ENCODE measurements around the gene KCTD17. TPM values are rescaled to one million over a fixed set of nuclear protein-coding genes. Genes with fewer than 3 reads are reported as not detected.

Gene KCTD17
- total RNA-seq, 1 donor from 2014 or later = 39.6 TPM

DNA sequence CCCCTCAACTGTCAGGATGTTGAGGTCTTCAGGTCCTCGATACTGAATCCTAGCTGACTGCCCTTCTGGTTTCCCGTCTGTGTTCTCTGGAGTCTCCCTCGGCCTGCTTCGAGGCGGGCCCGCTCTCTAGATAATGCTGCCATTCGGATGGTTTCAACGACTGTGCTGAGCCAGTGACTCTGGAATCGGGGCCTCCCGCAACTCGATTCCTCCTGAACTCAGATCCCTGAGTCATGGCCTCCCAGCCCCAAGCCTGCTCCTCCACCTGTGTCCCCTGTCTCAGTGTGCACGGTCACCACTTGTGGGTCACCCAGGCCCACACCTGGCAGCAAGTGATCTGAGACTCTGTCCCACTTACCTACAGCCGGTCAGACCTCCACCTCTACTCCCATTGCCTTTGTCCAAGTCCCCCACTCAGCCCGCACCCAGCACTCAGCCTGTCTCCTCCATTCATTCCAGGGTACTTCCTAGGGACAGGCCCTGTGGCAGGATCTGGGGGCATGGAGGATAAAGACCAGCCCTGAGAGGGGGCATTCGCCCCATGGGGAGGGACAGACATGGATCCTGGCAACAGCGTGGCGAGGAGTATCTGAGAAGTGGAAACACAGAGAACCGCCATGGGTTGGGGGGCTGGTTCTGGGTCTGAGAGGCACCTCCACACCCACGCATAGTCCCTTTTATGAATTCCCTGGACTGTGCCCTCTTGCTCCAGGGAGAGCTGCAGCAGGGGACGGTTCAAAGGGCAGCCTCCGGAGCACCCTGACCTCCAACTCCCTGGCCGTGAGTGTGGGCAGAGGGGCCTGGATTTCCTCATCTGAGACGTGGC lies 17.7 kb upstream of the KCTD17 start:
- TF ChIP-seq, protein P1, sequence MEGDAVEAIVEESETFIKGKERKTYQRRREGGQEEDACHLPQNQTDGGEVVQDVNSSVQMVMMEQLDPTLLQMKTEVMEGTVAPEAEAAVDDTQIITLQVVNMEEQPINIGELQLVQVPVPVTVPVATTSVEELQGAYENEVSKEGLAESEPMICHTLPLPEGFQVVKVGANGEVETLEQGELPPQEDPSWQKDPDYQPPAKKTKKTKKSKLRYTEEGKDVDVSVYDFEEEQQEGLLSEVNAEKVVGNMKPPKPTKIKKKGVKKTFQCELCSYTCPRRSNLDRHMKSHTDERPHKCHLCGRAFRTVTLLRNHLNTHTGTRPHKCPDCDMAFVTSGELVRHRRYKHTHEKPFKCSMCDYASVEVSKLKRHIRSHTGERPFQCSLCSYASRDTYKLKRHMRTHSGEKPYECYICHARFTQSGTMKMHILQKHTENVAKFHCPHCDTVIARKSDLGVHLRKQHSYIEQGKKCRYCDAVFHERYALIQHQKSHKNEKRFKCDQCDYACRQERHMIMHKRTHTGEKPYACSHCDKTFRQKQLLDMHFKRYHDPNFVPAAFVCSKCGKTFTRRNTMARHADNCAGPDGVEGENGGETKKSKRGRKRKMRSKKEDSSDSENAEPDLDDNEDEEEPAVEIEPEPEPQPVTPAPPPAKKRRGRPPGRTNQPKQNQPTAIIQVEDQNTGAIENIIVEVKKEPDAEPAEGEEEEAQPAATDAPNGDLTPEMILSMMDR (IDR thresholded peaks at IDR 0.05) = no peak
- no peak for DNase-seq (ENCODE audit: extremely low spot score, unreplicated experiment)
- Mint-ChIP-seq H3K27me3 (ENCODE audit: unreplicated experiment) (peaks cover 18% of the 10 kb centered on the region), H3K27ac (ENCODE audit: unreplicated experiment) (no peak overlapping the region), H3K4me1 (ENCODE audit: unreplicated experiment) (no peaks in the 10 kb centered on the region), H3K4me3 (ENCODE audit: unreplicated experiment) (no peak overlapping the region), H3K36me3 (ENCODE audit: unreplicated experiment) (peaks cover 2% of the 10 kb centered on the region), H3K9me3 (ENCODE audit: unreplicated experiment) (no peaks in the 10 kb centered on the region)

DNA sequence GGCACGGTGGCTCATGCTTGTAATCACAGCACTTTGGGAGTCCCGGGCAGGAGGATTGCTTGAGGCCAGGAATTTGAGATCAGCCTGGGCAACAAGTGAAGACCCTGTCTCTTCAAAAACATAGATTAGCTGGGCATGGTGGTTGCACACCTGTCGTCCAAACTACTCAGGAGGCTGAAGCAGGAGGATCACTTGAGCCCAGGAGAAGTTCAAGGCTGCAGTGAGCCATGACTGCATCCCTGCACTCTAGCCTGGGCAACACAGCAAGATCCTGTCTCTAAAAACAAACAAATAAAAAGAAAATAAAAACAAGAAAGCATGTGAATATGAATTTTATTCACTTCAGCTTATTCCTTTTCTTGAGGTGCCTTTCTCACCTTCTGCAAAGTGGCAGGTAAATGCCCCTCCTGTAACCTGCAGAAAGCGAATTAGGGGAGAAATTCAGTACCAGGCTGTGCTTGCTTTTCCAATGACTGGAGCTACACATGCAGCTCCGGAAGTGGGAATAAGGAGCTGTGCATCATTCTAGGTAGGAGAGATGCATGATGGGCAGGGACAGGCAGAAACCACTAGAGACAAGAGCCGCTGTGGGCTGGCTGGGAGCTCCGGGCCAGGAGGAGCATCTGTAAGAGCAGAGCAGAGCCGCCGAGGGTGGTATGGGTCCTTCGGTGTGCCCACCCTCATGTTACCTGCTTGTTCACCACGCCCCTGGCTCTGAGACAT lies 14.7 kb upstream of the KCTD17 start:
- Mint-ChIP-seq H3K9me3 (ENCODE audit: unreplicated experiment) (no peaks in the 10 kb centered on the region), H3K36me3 (ENCODE audit: unreplicated experiment) (no peaks in the 10 kb centered on the region), H3K27ac (ENCODE audit: unreplicated experiment) (no peak overlapping the region), H3K4me1 (ENCODE audit: unreplicated experiment) (peaks cover 8% of the 10 kb centered on the region), H3K27me3 (ENCODE audit: unreplicated experiment) (peaks cover 18% of the 10 kb centered on the region), H3K4me3 (ENCODE audit: unreplicated experiment) (no peak overlapping the region)
- TF ChIP-seq, protein P1 (IDR thresholded peaks at IDR 0.05) = no peak
- no peak for DNase-seq (ENCODE audit: extremely low spot score, unreplicated experiment)

DNA sequence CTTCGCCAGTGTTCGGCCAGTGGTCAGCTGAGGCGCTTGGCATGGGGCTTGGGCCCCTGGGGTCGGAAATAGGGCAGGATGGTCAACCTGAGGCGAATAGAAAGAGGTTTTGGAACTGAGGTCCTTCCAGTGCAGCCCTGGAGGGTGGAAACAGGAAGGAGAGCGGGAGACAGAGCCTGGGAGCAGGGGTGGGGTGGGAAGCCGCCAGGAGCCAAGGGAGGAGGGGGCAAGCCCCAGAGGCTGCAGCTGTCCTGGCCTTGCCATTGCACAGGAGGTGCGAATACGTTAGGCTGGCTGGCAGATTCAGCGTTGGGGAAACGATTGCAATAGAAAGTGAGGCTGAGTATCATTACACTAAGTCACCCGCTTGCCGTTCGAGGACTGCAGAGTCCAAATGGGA lies 13.9 kb upstream of the KCTD17 start:
- peaks cover 8% of the 10 kb centered on the region for H3K4me1 Mint-ChIP-seq (ENCODE audit: unreplicated experiment)
- TF ChIP-seq, protein P1 (IDR thresholded peaks at IDR 0.05) = no peak
- H3K36me3 Mint-ChIP-seq (ENCODE audit: unreplicated experiment) = no peaks in the 10 kb centered on the region
- no peak overlapping the region for H3K27ac Mint-ChIP-seq (ENCODE audit: unreplicated experiment)
- no peak for DNase-seq (ENCODE audit: extremely low spot score, unreplicated experiment)
- H3K4me3 Mint-ChIP-seq (ENCODE audit: unreplicated experiment) = no peak overlapping the region
- no peaks in the 10 kb centered on the region for H3K9me3 Mint-ChIP-seq (ENCODE audit: unreplicated experiment)
- peaks cover 18% of the 10 kb centered on the region for H3K27me3 Mint-ChIP-seq (ENCODE audit: unreplicated experiment)

DNA sequence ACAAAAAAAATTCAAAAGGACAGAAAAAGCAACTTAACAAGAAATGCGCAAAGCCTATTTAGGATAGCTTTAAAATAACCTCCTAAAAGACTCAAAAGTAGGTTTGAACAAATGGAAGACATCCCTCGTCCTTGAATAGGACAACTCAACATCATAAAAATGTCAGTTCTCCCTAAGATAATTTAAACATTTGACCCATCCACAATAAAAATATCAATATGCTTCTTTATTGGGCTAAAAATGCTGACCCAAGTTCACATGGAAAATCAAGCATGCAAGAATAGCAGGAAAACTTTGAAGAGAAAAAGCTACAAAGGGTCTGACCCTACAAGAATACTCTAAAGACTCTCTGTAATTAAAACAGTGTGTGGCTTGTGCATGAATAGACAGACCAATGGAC lies 12.1 kb upstream of the KCTD17 start:
- Mint-ChIP-seq H3K9me3 (ENCODE audit: unreplicated experiment) (no peaks in the 10 kb centered on the region), H3K36me3 (ENCODE audit: unreplicated experiment) (no peaks in the 10 kb centered on the region), H3K4me1 (ENCODE audit: unreplicated experiment) (peaks cover 8% of the 10 kb centered on the region), H3K27ac (ENCODE audit: unreplicated experiment) (no peak overlapping the region), H3K4me3 (ENCODE audit: unreplicated experiment) (no peak overlapping the region), H3K27me3 (ENCODE audit: unreplicated experiment) (peaks cover 18% of the 10 kb centered on the region)
- no peak for DNase-seq (ENCODE audit: extremely low spot score, unreplicated experiment)
- TF ChIP-seq, protein P1 (IDR thresholded peaks at IDR 0.05) = no peak

DNA sequence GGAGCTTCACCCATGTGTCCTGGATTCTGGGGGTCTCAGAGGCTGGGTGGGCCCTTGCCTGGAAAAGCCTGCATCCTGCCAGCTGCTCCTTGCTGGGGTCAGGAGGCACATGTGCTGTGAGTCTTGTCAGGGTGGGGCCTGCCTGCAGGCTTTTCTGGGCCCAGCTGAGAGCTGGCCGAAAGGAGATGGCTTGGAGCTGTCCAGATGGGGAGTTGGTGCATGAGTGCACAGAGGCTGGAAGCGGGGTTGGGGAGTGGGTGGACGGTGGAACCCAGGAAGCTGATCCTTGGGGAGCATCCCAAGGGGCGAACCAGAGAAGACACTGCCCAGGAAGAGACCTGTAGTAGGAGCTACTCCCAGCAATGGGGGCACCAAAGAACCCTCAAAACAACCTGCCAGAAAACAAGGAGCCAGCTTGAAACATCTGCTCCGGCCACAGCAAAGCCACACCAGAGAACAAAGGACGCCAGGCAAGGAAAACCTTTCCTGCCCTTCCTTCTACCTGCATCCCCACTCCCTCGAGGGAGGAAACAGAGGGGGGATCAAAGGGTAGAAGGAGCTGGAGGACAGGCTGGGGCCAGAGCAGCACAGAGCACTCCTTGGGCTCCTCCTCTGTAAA lies 8.2 kb upstream of the KCTD17 start:
- Mint-ChIP-seq H3K36me3 (ENCODE audit: unreplicated experiment) (no peaks in the 10 kb centered on the region), H3K27me3 (ENCODE audit: unreplicated experiment) (no peaks in the 10 kb centered on the region), H3K9me3 (ENCODE audit: unreplicated experiment) (no peaks in the 10 kb centered on the region), H3K4me3 (ENCODE audit: unreplicated experiment) (no peak overlapping the region), H3K27ac (ENCODE audit: unreplicated experiment) (no peak overlapping the region), H3K4me1 (ENCODE audit: unreplicated experiment) (peaks cover 8% of the 10 kb centered on the region)
- TF ChIP-seq, protein P1 (IDR thresholded peaks at IDR 0.05) = no peak
- no peak for DNase-seq (ENCODE audit: extremely low spot score, unreplicated experiment)
